ENCODE measurements around the gene RNF213. TPM values are rescaled to one million over a fixed set of nuclear protein-coding genes. Genes with fewer than 3 reads are reported as not detected.

Gene RNF213
- total and polyA plus RNA-seq, 2 of the 8 experiments (the other 6 are each of a cell fraction or from before 2014, with no cell fraction given), result 33.8 to 62.8 TPM

DNA sequence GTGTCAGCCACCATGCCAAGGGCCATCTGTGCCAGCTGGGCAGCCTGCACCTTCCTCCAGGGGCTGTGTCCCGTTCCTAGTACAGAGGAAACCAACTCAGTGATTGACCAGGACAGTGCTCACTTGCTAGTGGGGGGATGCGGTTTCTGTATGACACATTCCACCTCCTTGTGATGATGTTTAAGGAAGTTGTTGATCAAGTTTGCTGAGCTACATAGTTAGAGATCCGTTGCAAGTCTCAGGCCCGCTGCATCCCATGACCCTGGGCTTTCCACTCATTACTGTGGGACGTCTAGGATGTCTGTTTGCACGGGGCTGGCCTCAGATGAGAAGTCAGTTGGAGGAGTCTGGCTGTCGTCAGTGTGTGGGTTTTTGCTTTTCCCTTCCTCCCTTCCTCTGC, 33.6 kb downstream of the RNF213 start:
- Histone ChIP-seq H3K56ac (replicated peaks; ENCODE audit: insufficient read length, low read depth, low read length) (no peak overlapping the region), H4K5ac (ENCODE audit: insufficient read length, low read depth, low read length) (no peak overlapping the region), H3K9me3 (ENCODE audit: insufficient read depth in 2 of 2, low read depth in 1 of 2, low read length in 1 of 2) (no peaks in the 10 kb centered on the region), H4K8ac (ENCODE audit: extremely low read depth, insufficient read depth, low read length) (no peak overlapping the region), H3K4me1 (replicated peaks in 1 of 4; ENCODE audit: control insufficient read depth in 3 of 4, insufficient read depth in 4 of 4, low read length in 3 of 4) (no peaks in the 10 kb centered on the region), H2BK15ac (ENCODE audit: low read length) (no peak overlapping the region), H2BK12ac (ENCODE audit: low read depth, low read length) (no peak overlapping the region), H3K9ac (replicated peaks in 1 of 4; ENCODE audit: extremely low read depth in 1 of 4, low read depth in 3 of 4, low read length in 3 of 4) (no peak overlapping the region), H2BK5ac (ENCODE audit: low read depth, low read length) (no peak overlapping the region), H3K18ac (ENCODE audit: extremely low read depth, low read length) (no peak overlapping the region), H3K27me3 (replicated peaks in 1 of 4; ENCODE audit: control insufficient read depth in 3 of 4, extremely low read depth in 1 of 4, insufficient read depth in 3 of 4, low read length in 3 of 4) (no peaks in the 10 kb centered on the region; a peak in 1 of 7 replicates), H3K23ac (ENCODE audit: insufficient read length) (no peak overlapping the region), H2AK5ac (ENCODE audit: low read depth, low read length) (no peak overlapping the region), H2AFZ (ENCODE audit: low read length) (no peak overlapping the region), H3K23me2 (ENCODE audit: low read depth, low read length) (no peaks in the 10 kb centered on the region), H4K20me1 (replicated peaks in 1 of 2; ENCODE audit: control insufficient read depth in 1 of 2, insufficient read depth in 2 of 2, low read length in 2 of 2) (peaks cover 0 to 9% of the 10 kb centered on the region in 2 experiments), H2BK20ac (ENCODE audit: low read length) (no peak overlapping the region), H2BK120ac (replicated peaks; ENCODE audit: low read depth, low read length) (no peak overlapping the region), H3K4ac (replicated peaks; ENCODE audit: insufficient read length, low read depth, low read length) (no peak overlapping the region), H3K4me3 (ENCODE audit: extremely low read depth in 1 of 4, insufficient read depth in 2 of 4, low read depth in 3 of 4, low read length in 4 of 4) (no peak overlapping the region), H3K4me2 (ENCODE audit: insufficient read depth in 1 of 2, low read depth in 2 of 2, low read length in 2 of 2) (no peak overlapping the region), H3K79me2 (ENCODE audit: control insufficient read depth in 1 of 2, insufficient read depth in 2 of 2, low read length in 2 of 2) (no peaks in the 10 kb centered on the region), H3K79me1 (ENCODE audit: low read depth, low read length) (no peaks in the 10 kb centered on the region), H4K91ac (replicated peaks; ENCODE audit: insufficient read length, low read length) (no peak overlapping the region), H3K36me3 (ENCODE audit: control insufficient read depth in 2 of 4, insufficient read depth in 4 of 4, low read length in 3 of 4) (peaks cover 14 to 61% (median 42%) of the 10 kb centered on the region in 4 experiments), H3K27ac (ENCODE audit: low read depth, low read length) (no peak overlapping the region), H3K14ac (ENCODE audit: insufficient read length) (no peak overlapping the region)
- no peak for DNase-seq (ENCODE audit: low read depth in 1 of 2, low spot score in 2 of 2)
- no peak for FAIRE-seq
- TF ChIP-seq TBP (IDR thresholded peaks at IDR 0.05; ENCODE audit: low read depth, low read length) (no peak), CBX5 (IDR thresholded peaks at IDR 0.05; ENCODE audit: low read depth, low read length) (no peak), EZH2 (IDR thresholded peaks at IDR 0.05; ENCODE audit: low read depth, low read length, severe bottlenecking) (no peak), CHD2 (IDR thresholded peaks at IDR 0.05; ENCODE audit: low read length) (no peak), ASH2L (IDR thresholded peaks at IDR 0.05; ENCODE audit: low read length) (no peak), SP2 (IDR thresholded peaks at IDR 0.05; ENCODE audit: low read length) (no peak), KDM4A (IDR thresholded peaks at IDR 0.05; ENCODE audit: low read depth, low read length, severe bottlenecking) (no peak), BACH1 (IDR thresholded peaks at IDR 0.05; ENCODE audit: low read length) (no peak), CTBP2 (IDR thresholded peaks at IDR 0.05; ENCODE audit: borderline replicate concordance, insufficient read depth, insufficient read length, low read length) (no peak), POLR2A (IDR thresholded peaks at IDR 0.05; ENCODE audit: control extremely low read depth in 1 of 2, low read depth in 2 of 2, low read length in 2 of 2) (no peak), GTF2F1 (IDR thresholded peaks at IDR 0.05; ENCODE audit: borderline replicate concordance, low read depth, low read length) (no peak)
- TF ChIP-seq, protein P1, sequence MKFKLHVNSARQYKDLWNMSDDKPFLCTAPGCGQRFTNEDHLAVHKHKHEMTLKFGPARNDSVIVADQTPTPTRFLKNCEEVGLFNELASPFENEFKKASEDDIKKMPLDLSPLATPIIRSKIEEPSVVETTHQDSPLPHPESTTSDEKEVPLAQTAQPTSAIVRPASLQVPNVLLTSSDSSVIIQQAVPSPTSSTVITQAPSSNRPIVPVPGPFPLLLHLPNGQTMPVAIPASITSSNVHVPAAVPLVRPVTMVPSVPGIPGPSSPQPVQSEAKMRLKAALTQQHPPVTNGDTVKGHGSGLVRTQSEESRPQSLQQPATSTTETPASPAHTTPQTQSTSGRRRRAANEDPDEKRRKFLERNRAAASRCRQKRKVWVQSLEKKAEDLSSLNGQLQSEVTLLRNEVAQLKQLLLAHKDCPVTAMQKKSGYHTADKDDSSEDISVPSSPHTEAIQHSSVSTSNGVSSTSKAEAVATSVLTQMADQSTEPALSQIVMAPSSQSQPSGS (IDR thresholded peaks at IDR 0.05; ENCODE audit: low read length), result no peak
- TF ChIP-seq, protein P2, sequence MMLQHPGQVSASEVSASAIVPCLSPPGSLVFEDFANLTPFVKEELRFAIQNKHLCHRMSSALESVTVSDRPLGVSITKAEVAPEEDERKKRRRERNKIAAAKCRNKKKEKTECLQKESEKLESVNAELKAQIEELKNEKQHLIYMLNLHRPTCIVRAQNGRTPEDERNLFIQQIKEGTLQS (IDR thresholded peaks at IDR 0.05; ENCODE audit: insufficient read depth, low read depth, low read length), result no peak
- 82% methylated on average over 7 of the region's 7 CpGs; no CpG with 5 or more reads in 1 of the 2 experiments for WGBS, 2 experiments (ENCODE audit: extremely low coverage in 1 of 2, insufficient coverage in 1 of 2, insufficient read length in 1 of 2, insufficient replicate concordance in 2 of 2, low coverage in 1 of 2, low lambda C conversion rate in 2 of 2, missing lambda C conversion rate in 1 of 2)
- ChIA-PET POLR2A (ENCODE audit: partially characterized antibody) (interaction anchor here (0.9 kb wide), 1 partner anchor 11 kb away, joined by 3 read pairs; no protein-coding TSS in a partner anchor), CTCF (ENCODE audit: partially characterized antibody) (interaction anchor here (0.6 to 1.6 kb wide), 5 partner anchors 9 to 99 kb away, joined by 3 to 4 read pairs (median 3); no protein-coding TSS in a partner anchor)

Measured in H1 (cell line).